GM21367 (cell line): ENCODE data around the gene ITGA2B.
"Not testable (repeated sequence)": the region's sequence is repeated elsewhere in the genome, so short reads cannot be mapped to it uniquely, and the experiment has no call there.

Experiments
- ATAC-seq: cut with Tn5 transposase; IDR thresholded peaks from one replicate; pipeline ENCODE4 v1.9.1; 2021; ENCODE audit not compliant: unreplicated experiment

Gene ITGA2B

DNA sequence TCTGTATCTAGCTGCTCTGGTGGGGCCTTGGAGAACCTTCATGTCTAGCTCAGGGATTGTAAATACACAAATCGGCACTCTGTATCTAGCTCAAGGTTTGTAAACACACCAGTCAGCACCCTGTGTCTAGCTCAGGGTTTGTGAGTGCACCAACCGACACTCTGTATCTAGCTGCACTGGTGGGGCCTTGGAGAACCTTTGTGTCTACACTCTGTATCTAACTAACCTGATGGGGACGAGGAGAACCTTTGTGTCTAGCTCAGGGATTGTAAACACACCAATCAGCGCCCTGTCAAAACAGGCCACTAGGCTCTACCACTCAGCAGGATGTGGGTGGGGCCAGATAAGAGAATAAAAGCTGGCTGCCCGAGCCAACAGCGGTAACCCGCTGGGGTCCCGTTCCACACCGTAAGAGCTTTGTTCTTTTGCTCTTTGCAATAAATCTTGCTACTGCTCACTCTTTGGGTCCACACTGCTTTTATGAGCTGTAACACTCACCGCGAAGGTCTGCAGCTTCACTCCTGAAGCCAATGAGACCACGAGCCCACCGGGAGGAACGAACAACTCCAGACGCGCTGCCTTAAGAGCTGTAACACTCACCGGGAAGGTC lies 19.9 kb downstream of the ITGA2B start:
- not testable (repeated sequence) for ATAC-seq

DNA sequence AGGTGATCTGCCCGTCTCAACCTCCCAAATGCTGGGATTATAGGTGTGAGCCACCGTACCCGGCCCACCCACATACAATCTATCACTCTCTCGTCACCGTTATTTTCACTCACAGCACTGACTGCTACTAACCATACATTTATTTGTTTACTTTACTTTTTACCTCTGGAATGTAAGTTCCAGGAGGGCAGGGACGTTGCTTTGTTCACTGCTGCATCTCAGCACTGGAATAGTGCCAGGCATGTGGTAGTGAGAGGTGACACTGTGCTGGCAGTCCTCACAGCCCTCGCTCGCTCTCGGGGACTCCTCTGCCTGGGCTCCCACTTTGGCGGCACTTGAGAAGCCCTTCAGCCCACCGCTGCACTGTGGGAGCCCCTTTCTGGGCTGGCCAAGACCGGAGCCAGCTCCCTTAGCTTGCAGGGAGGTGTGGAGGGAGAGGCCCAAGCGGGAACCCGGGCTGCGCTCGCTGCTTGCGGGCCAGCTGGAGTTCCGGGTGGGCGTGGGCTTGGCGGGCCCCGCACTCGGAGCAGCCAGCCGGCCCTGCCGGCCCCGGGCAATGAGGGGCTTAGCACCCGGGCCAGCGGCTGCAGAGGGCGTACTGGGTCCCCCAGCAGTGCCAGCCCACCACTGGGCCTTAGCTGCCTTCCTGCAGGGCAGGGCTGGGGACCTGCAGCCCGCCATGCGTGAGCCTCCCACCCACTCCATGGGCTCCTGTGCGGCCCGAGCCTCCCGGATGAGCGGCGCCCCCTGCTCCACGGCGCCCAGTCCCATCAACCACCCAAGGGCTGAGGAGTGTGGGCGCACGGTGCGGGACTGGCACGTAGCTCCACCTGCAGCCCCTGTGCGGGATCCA lies 20.8 kb downstream of the ITGA2B start:
- ATAC-seq: not testable (repeated sequence)

DNA sequence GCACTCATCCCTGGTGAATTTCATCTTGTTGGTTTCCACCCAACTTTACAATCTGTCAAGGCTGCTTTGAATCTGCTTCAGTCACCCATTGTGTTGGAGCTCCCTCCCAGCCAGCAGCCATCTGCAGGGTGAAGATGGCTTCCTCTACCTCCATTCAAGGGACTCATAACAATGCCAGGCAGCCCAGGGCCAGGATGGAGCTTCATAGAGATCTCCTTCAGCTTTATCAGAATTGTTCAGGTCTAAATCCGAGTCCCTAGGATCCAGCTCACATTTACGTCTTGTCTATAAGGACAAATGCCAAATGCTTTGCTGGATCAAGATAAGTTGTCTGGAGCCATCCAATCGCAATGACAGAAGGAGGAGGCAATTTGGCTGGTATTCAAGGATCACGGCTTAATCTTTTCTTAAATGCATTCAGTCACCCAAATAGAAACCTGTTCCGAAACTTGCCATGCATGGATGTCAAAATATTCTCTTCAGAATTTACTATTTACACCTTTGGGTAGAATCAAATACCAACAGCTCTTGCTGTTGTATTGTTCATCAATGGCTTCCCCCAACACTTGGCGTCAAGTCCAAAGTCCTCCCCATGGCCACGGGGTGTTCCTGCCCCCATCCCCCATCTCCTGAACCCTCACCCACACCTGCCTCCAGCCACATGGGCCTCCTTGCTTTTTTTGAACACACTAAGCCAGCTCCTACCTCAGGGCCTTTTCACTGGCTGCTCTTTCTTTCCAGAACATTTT lies 22.0 kb downstream of the ITGA2B start:
- ATAC-seq: no peak

DNA sequence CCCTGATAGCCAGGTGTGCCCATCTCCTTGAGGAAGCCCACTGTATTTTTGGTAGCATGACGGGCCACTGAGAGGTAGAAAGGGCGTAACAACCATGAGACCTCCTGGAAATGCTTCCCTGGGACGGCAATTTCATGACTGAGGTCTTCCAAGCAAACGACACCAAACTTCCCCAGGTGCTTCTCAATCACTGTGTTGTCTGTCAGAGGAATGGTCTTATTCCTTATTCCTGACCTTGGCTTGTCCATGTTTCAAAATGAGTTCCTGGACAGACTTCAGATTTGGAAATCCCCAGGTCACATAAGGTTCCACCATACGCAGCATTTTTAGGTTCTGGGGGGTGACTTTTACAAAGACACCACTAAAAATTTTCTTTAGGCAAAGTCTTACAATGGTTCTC lies 24.4 kb downstream of the ITGA2B start:
- ATAC-seq: not testable (repeated sequence)

DNA sequence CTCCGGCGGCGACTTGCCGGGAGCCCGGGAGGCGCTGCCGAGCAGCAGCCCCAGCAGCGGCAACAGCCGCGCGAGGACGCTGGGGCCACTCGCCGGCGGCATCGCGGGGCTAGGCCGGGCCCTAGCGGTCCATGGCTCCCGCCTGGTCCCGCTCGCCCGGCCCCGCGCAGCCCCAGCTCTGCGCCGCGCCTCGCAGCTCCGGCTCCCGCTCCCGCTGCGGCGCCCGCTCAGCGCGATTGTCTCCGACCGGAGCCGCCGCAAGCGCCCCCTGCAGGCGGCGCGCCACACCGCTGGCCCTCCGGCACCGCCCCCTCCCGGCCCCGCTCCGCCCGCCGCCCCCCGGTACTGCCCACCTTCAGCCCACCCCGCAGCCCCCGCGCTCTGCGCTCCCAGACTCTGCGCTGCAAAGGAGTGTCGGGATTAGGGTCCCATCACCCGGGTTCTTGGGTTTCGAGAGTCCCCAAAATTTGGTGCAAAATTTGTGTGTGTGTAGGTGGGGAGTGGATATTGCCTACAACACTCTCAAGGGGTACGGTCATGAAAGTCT lies 25.8 kb downstream of the ITGA2B start, which contains the start of gene FAM171A2:
FAM171A2 (minus strand) TSS at position 241 of the 547 bp plus-strand sequence; CDS start at position 102, 139 bp downstream.
- peak; percentile 51 for ATAC-seq

DNA sequence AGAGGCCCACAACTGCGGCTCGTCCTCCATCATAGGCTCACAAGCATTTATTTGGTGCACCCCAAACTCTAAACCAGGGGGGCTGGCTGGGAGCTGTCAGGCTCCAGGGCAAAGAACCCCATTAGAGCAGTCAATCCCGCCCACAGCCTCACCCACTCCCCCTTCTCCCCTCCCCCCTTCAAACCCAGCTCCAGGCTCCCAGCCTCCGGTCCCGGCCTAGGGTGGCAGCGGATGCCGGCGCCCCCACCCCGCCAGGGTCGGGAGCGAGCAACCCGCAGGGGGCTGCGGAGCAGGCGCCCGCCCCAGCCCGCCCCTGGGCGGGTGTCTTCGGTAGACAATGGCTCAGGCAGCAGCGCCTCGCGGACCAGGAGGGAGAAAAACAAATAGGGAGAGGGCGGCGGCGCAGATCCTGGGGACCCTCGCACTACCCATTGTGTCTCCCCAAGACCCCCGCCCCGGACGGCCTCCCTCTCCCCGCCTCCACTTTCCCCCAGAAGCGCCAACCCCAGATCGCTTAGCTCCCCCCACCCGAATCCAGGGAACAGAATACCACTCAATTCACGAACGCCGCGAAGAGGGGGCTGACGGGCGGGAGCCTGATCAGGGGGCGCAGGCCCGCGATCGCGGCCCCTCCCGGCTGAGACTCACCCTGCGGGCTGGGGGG lies 26.4 kb downstream of the ITGA2B start:
- ATAC-seq: no peak

DNA sequence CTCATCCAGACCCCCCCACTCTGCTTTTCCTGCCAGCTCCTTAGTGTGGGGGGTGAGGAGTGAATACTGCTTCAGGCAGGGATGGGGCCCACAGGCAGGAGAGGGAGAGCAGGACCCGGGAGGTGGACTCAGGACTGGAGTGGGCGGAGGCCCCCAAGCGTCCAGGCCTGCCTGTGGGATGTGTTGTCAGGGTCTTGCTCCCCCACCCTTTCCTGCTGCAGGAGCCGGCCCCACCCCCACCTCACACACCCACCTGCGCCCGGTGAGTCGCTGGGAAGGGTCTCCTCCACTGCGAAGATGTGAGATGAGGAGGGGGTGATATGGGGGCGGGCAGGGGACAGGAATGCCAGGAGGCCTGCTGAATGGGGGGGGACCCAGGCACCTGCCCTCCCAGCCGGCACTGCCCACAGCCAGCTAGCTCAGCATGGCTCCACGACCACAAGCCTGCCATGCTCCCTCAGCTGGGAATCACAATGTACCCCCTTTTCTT lies 26.9 kb downstream of the ITGA2B start:
- no peak for ATAC-seq

DNA sequence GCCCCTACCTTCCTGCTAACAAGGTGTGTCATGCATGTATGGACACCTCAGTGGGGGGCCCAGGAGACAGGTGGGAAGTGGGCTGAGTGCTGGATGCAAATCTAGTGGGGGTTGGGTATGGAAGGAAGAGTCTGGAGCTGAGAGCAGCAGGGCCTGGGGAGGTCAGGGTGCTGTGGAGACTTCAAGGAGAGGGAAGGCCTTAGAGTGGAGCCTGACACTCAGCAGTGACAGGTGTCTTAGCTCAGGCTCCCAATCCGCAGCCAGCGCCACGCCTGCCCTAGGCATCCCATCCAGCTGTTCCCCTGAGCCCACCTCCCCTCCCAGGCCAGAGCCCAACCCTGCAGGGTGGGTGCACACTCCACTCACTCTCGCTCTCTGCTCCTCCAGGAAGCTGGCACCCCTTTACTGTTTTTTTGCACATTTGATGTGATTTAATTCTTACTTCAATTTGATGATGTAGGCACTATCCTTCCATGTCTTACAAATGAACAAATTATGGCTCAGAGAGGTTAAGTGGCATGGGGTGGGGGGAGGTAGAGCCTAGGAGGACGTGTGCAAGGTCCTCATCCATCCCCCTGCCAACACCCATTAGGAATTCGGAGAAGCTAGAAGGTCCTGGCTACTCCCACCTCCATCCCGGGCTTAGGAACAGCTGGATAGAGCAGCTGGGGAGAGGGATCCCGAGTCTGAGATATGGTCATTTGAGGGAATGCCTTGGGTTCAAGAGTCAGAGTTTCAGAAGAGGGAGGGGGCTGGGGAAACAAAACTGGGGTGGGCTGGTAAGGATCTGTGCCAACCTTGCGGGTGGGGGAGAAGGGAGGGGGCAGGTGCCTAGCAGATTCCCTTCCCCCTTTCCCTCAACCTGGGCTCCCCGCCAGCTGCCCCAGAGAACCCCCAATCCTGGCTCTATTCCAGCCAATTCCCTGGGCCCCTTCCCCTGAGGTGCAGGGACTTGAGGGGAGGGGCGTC lies 27.9 kb downstream of the ITGA2B start:
- ATAC-seq: no peak

DNA sequence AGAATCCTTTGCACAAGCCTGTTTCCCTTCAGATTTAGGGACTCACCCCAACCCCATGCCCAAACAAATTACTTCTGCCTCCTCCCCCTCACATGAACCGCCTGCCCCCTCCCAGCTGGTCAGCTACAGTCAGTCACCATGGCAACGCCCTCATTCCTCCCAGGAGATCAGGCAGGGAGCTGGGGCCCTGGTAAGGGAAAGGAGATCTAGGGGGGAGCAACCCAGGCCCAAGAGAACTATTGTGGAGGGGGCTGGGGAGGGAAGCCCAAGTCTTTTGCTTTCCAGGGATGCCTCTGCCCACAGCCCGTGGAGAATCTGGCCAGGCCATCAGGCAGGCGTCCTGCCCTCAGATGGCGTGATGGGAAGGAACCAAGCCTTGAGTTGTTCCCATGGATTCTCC lies 28.6 kb downstream of the ITGA2B start:
- no peak for ATAC-seq

DNA sequence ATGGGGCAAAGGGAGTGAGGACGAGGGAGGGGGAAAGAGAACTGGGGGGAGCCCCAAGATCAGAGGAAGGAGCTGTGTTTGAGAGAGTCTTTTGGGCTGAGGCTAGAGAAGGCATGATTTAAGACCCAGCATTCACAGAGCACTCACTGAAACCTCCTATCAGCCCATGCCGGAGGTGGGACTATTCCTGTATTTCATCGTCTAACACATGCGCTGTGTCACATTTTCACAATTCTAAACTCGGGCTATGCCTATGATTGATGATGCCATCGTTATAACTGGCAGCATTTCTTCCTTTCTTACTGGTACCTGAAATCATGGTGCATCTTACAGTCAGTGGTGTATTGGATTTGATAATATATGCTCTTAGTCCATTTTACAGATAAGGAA lies 29.3 kb downstream of the ITGA2B start:
- no peak for ATAC-seq

DNA sequence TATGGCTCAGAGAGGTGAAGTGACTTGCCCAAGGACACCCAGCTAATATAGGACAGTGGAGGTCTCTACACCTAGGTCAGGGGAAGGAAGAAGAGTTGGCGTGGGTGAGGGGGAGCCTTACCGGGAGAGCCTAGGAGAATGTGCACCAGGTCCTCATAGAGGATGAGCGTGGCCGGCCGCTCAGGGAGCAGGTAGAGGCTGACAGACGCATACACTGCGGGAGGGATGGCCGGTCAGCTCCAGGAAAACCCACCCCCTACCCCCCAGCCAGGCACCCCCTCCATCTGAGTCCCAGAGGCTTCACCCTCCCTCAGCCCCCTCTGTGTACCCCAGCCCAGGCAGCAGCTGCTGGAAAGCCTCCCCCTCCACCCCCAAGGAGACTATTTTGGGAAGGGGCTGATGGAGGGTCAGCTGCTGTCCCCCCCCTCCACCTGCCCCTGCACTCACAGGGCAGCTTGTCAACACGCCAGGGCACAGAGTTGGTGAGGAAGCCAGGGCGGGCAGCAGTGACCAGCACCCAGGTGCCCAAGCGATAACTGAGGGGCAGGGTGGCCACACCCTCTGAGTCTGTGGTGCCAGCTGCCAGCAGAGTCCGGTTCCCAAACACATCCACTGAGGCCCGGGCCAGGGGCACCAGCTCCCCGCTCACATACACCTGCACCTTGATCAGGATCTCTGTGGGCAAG lies 29.8 kb downstream of the ITGA2B start:
- no peak for ATAC-seq

DNA sequence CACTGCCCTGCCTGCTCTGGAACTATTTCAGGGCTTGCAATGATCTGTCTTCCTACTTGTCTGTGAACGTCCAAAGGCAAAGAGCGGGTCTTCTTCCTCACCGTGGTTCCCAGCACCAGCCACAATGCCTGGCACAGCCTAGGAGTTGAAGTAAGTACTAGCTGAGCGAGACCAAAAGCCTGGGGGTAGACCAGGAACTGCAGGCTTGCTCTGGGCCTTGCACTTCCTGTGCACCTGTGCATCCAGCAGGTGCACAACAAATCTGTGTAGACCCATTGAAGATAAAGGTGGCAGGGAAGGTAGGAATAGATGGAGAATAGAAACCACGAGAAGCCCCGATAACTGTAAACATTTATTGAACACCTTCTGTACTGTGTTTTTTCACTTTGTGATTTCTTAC lies 30.4 kb downstream of the ITGA2B start:
- no peak for ATAC-seq

DNA sequence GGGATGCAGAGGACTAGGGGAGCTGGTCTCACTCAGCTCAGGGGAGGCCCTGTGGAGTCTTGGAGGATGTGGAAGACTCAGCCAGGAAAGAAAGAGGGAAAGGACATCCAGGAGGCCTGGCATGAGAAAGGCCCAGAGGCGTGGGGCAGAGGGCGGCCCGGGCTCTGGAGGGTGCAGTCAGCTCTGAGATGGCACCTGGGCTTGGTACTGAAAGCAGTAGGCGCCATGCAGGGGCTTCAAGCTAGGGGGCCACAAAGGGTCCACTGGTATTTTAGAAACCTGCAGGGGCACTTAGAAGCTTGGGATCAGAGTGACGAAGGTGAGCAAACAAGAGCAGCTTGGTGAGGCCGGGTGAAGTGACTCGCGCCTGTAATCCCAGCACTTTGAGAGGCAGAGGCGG lies 31.4 kb downstream of the ITGA2B start:
- ATAC-seq: no peak

DNA sequence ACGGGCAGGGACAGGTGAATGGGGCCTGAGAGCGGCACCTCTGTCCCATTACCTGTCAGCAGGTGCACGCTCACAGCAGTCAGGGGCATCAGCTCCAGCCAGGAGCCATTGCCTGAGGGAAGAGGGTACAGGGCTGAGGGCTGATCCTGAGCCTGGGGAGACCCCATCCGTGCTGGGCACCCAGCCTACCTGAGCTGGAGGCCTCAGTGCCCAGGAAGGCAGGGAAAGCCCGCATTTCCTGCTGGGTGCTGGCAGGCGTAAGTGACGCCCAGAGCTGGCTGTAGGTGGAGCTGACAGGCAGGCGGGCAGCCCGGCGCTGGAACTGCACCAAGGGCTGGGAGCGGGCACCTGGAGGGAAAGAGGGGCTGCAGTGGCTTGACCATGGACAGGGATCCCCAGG lies 33.2 kb downstream of the ITGA2B start:
- ATAC-seq: no peak

DNA sequence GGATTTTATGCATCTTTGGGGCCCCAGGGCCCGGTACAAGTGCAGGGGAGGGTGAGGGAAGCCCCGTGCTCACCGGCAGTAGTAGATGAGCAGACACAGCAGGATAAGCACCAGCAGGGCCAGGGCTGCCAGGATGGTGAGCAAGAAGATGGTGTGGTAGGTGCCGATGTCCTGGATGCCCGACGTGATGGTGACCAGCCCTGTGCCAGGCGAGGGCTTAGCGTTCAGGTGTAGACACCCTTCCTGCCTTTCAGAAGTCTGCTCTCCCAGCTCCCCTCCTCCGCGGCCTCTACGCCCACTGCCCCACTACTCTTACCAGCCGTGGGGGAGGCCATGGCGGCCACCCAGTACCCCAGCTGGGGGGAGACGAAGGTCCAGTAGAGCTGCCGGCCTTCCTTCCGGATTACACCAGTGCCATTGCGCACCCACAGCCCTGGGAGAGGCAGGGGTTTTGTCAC lies 33.8 kb downstream of the ITGA2B start:
- no peak for ATAC-seq

DNA sequence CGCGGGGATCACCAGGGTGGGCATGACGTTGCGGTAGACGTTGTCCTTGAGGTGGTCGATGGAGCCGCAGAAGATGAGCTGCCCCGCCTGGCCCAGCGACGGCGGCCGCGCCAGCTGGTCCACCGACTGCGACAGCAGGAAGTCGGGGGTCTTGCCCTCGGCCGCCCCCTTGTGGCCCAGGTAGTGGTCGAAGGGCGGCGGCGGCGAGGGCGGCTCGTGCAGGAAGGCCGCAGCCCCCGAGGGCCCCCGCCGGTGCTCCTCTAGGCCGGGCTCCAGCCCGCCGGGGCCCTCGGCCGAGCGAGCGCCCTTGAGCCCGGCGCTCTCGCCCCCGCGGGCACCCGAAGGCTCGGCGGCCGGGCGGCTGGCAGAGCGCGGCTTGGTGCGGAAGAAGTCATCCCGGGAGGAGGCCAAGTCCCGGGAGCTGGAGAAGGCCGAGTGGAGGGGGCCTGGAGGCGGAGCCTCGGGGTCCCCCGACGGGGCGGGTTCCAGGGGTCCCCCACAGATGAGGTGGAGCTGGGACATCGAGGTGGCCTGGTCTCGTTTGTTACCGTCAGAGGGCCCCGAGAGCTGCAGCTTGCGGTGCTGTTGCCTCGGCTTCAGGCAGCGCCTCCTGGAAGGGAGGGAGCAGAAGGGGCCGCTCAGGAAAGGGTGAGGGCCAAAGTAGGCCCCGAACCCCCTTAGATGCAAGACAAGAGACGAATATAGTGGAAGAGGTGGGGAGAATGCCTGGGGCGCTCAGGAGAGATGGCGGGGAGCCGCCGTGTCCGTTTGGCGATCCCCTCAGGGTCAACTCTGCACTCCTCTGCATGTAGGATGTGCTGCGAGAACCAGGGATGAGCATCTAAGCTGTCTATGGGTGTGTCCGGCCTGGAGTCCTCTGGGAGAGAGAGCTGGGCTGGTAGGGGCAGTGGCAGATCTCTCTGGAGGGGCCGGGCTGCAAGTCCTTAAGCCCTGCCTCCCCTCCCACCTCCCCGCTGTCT lies 34.6 kb downstream of the ITGA2B start:
- ATAC-seq: no peak

DNA sequence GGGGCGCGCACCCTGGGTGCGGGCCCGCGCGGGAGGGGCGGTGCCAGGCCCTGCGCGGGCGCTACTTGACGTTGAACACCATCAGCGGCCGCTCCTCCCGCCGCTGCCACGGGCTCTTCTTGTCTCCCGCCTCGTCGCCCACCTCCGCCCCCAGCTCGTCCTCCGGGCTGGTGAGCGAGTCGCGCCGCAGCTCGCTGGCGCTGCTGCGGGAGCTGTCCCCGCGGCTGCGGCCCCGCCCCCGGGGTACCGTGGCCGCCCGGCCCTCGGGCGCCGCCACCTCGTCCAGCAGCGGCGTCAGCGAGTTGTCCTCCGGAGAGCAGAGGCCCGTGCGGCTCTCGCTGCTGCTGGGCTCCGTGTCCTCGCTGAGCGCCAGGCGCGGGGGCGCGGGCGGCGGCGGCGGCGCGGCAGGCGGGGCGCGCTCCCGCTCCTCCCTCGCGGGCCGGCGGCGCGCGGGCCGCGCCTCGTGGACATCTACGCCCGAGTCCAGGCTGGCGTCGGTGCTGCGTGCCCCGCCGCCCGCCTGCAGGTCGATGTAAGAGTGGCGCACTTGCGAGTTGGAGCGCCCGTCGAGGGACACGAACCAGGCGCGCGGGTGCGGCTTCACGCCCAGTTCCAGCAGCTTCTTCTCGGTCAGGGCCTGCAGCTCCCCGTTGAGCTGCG lies 35.6 kb downstream of the ITGA2B start:
- no peak for ATAC-seq
